ENCODE measurements around the gene CHRND.

The CHRND gene

GRCh38 chr2:232541195-232541960, 15.4 kb downstream of the CHRND start:
- no peak for DNase-seq (ENCODE audit: extremely low read depth in 1 of 2, low read depth in 1 of 2)

GRCh38 chr2:232541961-232542714, 16.2 kb downstream of the CHRND start:
- no peak for DNase-seq (ENCODE audit: extremely low read depth in 1 of 2, low read depth in 1 of 2)

DNA sequence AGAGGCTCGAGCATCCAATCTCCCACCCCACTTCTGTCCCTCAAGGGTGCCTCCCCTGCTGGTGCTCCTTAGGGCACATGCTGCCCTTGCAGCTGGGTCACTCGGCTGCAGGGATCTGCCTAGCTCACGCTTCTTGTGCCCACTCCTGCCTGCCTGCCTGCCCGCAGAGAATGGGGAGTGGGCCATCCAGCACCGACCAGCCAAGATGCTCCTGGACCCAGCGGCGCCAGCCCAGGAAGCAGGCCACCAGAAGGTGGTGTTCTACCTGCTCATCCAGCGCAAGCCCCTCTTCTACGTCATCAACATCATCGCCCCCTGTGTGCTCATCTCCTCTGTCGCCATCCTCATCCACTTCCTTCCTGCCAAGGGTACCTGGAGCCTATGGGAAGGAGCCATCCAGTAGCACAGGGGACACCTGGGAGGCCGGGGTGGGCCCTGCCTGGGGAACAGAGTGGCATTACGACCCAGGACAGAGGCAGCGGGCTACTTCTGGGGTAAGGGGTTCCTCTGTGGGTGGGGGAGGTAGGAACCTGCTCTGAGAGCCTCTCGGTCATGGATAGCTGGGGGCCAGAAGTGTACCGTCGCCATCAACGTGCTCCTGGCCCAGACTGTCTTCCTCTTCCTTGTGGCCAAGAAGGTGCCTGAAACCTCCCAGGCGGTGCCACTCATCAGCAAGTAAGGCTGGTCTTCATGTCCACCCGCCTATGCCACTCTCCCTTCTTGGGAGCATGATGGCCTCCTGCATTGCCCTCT, 16.9 kb downstream of the CHRND start:
- DNase-seq (ENCODE audit: extremely low read depth in 1 of 2, low read depth in 1 of 2), result no peak

- no peak for DNase-seq (ENCODE audit: extremely low read depth in 1 of 2, low read depth in 1 of 2)
These were observed 17.5 kb downstream of the CHRND start for GRCh38 chr2:232543491-232543890.

- no peak for DNase-seq (ENCODE audit: extremely low read depth in 1 of 2, low read depth in 1 of 2)
These were observed 18.1 kb downstream of the CHRND start for GRCh38 chr2:232543928-232544631.

- no peak for DNase-seq (ENCODE audit: extremely low read depth in 1 of 2, low read depth in 1 of 2)
These were observed 18.7 kb downstream of the CHRND start for GRCh38 chr2:232544674-232545073.

- no peak for DNase-seq (ENCODE audit: extremely low read depth in 1 of 2, low read depth in 1 of 2)
These were observed 19.8 kb downstream of the CHRND start for GRCh38 chr2:232545511-232546375.

DNA sequence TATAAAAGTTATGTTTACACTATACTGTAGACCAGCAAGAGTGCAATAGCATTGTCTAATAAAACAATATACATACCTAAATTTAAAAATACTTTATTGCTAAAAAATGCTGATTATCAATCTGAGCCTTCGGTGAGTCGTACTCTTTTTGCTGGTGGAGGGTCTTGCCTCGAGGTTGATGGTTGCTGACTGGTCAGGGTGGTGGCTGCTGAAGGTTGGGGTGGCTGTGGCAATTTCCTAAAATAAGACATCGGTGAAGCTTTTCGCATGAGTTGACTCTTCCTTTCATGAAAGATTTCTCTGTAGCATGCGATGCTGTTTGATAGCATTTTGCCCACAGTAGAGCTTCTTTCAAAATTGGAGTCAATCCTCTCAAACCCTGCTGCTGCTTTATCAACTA, 22.0 kb downstream of the CHRND start:
- DNase-seq (ENCODE audit: extremely low read depth in 1 of 2, low read depth in 1 of 2), result no peak

DNA sequence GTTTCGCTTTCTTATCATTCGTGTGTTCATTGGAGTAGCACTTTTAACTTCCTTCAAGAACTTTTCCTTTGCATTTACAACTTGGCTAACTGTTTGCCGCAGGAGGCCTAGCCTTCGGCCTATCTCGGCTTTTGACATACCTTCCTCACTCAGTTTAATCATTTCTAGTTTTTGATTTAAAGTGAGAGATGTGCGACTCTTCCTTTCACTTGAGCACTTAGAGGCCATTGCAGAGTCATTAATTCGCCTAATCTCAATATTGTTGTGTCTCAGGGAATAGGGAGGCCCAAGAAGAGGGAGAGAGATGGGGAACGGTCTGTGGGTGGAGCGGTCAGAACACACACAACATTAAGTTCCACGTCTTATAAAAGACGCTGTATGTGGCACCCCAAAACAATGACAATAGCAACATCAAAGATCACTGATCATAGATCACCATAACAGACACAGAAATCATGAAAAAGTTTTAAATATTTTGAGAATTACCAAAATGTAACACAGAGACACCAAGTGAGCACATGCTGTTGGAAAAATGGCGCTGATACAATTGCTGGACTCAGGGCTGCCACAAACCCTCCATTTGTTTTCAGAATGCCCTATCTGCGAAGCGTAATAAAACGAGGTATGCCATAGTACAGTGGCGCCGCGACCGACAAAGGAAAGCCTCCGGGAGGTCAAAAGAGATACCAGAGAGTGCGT, 23.8 kb downstream of the CHRND start:
- DNase-seq (ENCODE audit: extremely low read depth in 1 of 2, low read depth in 1 of 2), result no peak

GRCh38 chr2:232550354-232551249, 24.6 kb downstream of the CHRND start, which contains the start of the genes EIF4E2 and TIGD1:
EIF4E2 (plus strand) TSS chr2:232550689; CDS start chr2:232550725, 36 bp downstream.
TIGD1 (minus strand) TSS chr2:232550557; CDS start chr2:232549882, 675 bp downstream.
- peak; percentile 87 to 88 for DNase-seq (ENCODE audit: extremely low read depth in 1 of 2, low read depth in 1 of 2)

- DNase-seq (ENCODE audit: extremely low read depth in 1 of 2, low read depth in 1 of 2), result no peak
These were observed 25.3 kb downstream of the CHRND start for GRCh38 chr2:232551250-232551638.

DNA sequence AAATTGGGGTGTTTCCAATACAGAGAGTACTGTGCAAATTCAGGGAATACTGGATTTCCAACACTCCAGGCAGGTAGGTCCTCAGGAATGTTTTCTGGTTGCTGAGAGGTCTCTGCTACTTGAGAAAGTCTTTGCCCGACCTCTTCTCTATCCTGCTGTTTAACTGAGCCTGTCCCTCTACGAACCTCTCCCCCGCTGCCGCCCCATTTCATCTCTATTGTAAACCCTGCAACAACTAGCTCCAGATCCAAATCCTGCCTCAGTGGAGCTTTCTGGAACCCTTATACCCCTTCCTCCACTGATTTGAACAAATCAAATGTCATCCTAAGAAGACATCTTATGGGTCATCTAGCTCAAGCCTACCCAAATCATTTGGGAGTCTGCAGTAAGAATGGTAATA, 25.8 kb downstream of the CHRND start:
- no peak for DNase-seq (ENCODE audit: extremely low read depth in 1 of 2, low read depth in 1 of 2)

DNA sequence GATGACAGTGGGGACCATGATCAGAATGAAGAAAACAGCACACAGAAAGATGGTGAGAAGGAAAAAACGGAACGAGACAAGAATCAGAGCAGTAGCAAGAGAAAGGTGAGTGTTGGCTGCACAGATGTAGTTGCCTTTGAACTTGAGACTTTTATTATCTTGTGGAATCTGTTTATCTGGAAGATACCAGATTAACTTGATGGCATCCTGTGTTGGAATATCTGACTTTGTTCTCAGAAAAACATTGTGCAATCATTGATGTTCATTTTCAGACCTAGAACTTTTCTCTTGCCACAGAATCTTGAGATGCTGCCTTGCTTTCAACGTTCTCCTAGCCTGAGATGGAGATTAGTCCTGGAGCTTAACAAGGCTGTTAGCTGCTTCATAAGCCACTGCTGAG, 30.5 kb downstream of the CHRND start:
- DNase-seq (ENCODE audit: extremely low read depth in 1 of 2, low read depth in 1 of 2), result no peak

DNA sequence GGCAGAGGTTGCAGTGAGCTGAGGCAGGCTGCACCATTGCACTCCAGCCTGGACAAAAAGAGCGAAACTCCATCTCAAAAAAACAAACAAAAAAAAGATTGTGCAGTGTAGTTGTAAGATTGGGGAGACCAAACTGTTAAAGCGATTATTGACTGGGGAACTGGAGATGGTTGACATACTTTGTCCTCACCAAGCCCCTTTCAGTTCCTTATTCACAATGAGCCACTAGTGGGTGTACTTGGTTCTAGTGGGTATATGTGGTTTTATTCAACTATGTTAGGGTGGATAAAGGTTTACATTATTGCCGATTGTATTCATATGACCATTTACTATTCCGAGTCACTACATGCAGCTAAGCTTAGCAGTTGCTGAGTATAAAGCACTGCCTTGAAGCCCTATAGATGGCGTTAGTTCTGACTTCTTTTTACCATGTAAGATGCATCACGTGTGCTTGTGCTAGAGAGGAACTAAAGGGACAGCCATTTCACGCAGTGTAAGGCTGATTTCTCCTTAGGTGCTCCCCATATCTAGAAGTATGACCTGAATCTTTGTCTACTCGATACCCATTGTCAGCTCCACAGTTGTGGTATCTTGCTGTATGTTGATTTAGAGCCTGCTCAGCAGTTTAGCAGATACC, 36.7 kb downstream of the CHRND start:
- DNase-seq (ENCODE audit: extremely low read depth in 1 of 2, low read depth in 1 of 2), result no peak

GRCh38 chr2:232563580-232563979, 37.6 kb downstream of the CHRND start:
- no peak for DNase-seq (ENCODE audit: extremely low read depth in 1 of 2, low read depth in 1 of 2)

DNA sequence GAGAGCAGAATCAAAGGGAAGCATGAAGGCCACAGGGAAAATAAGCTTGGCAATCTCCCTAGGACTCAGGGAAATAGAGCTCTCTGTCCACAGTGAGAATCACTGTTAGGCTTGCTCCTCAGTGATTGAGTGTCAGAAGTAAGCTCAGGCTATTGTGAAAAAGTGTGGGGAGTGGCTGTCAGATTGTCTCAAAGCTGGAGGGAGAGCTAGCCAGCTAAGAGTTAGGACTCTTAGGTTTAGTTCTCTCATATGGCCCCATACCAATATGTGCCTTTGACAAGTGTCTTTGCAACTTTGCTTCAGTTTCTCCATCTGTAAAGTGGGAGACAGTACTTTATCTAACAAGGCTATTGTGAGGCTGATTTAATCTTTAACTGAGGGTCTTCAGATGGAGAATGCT, 41.8 kb downstream of the CHRND start:
- no peak for DNase-seq (ENCODE audit: extremely low read depth in 1 of 2, low read depth in 1 of 2)

DNA sequence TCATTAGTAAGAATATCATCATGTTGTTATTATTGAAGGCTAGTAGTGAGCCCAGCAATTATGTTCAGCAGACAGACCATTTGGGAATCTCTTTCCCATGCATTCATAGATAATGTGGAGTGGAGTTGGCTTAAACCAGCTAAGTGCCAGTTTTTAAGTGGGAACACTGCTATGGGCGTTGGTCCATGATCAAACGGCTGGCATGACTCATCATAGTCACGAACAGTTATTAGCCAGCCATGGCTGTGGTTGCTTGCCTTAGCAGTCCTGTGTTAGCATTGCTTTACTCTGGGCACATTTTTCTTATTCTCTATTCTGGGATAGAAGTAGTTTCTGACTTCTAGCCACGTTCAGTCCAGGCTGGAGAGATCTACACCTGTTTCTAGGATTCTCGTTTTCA, 42.2 kb downstream of the CHRND start:
- no peak for DNase-seq (ENCODE audit: extremely low read depth in 1 of 2, low read depth in 1 of 2)

DNA sequence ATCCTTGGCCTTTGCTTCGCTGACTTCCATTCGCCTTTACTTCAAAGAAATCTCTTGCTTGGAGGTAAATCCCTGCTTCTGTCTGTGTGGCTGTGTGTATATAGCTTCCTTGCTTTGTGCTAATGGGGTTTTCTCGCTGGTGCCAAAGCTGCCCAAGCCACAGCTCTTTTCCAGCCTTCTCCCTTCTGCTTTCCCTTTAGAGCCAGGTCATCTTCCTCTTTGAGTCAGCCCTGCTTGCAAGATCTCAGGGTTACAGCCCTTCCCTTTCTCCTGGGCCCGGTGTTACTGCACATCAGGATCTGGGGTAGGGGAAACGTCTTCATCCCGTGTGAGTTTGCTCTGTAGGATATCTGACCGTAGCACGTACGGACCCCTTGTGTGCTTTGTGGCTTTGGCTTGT, 43.6 kb downstream of the CHRND start:
- DNase-seq (ENCODE audit: extremely low read depth in 1 of 2, low read depth in 1 of 2), result no peak
